HG03354 (cell line): ENCODE data around the gene EPDR1.

Experiments
- ATAC-seq: cut with Tn5 transposase; IDR thresholded peaks from one replicate; pipeline ENCODE4 v1.9.1; 2021; ENCODE audit warnings: mild to moderate bottlenecking; ENCODE audit not compliant: unreplicated experiment, poor library complexity, severe bottlenecking

EPDR1 gene

DNA sequence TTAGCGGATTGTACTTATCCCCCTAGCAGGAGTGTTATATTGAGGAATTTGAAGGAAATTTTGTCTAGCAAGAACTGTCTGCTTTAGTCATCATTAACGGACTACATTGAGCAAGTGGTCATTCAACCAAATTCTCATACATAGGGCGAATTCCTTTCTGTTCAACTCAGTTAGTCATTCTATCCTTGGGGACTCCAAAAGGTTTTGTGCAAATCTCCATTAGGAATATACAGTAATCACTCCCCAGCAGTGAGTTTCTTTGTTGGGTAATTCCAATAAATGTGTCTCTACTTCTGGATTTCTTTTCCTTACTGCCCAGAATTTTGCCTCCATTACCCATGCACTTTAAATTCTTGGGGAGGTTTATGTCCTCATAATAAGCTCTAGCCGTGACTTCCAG, 51.1 kb downstream of the EPDR1 start:
- ATAC-seq, result no peak

DNA sequence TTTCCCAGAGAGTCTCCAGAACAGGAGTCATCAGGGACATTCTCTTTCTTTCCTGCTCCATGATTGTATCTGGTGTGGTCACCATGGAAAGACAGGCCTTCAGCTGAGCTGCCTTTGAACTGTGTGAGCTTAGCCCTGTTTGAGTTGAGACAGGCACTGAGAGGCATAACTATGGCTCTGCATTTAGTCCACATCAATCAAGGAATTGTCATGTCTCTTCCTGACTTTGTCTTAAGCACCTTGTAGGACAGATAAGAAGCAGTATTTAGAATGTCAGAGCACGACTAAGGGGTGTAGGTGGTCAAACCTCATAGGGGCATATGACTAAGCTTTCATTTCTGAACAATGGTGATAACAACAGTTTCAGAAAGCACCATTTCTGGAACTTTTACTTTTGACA, 53.5 kb downstream of the EPDR1 start:
- no peak for ATAC-seq

DNA sequence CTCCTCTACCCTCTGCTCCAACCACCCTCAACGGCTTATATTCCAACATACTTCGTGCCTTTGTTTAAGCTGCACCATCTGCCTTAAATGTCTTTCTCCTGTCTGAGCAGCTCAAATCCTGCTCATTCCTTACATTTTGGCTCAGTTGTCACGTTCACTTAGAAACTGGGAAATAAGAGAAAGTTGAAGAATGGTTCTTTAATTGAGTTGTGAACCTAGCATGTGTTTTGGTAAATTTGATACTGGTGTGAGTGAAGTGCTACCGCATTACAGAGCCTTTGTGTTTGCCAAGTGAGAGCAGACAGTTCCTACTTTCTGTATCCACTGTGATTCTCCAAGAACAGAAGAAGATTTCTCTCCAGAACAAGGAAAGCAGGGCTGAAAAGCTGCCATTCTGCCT, 54.3 kb downstream of the EPDR1 start:
- no peak for ATAC-seq

DNA sequence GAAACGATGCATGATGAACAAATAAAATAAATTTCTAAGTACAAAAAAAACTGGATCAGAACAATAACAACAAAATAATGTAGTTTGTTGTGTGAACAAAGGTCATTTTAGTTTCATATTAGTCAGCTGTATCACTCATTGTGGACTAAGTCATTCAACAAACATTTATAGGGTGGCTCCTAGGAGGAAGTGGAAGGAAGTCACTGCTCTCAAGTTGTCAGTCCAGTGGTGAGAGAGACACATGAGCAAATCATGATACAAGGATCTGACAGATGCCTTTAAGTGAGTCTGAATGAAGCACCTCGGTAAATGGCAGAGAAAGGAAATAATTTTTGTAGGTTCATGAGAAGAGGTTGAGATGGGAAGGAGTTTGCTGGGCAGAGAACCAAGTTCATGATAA, 56.8 kb downstream of the EPDR1 start:
- ATAC-seq, result no peak

DNA sequence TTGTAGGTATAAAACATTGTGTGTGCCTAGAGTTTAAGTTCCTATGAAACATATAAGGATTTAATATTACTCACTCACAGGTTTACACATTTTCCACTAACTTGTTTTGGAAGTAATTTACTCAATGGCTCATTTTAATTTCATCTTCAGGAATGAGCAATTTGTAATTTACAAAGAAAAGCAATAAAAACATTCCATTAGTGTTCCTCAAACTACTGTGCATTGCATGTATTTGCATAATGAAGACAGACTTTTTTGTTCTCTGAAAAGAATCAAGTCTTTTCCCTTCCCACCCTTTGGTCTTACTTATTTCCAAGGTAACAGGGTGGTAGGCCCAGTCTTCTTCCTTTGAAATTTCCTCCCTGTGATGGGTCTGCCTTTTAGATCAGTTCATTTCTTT, 61.2 kb downstream of the EPDR1 start:
- ATAC-seq, result no peak

DNA sequence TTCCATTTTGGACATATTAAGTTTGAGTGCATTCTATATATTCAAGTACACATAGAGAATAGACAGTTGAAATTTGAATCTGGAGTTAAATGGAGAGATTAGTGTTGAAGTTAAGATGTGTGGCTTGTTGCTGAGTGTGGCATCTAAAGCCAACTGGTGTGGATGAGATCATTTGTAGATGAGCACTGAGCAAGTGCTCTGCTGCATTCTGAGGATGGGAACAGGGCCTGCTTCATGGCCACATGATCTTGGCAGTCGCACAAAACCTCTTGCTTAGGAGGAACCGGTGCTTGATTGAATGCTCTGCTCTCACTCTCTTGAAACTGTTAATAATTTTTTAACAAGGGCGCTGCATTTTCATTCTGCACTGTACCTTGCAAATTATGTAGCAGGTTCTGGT, 62.0 kb downstream of the EPDR1 start:
- no peak for ATAC-seq

DNA sequence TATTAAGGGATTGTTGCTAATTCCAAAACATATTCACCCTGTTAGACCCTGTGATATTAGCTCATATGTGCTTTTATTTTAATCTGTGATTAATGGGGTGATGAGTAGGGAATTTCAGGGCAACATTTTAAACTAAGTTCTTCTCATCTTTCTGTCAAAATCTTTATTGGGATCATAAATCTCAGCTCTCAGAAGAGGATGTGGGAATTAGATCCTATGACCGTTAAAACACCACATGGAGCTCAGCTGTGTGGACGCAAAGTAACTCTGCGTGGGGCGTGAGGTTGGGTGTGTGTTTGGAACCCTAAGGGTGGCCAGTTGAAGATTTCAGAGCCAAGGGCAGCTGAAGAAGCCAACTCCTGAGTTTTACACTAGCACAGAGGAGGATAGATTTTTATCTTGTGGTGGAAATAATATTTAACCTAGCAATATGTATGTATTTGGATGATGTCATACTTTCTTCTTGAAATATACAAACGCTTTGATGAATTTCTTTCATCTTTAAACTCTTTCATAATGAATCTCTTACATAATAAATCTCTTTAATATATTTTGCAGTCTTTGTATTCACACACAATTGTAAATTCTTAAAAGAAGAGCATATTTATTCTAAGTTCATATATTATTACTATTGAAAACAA, 64.4 kb downstream of the EPDR1 start:
- no peak for ATAC-seq

DNA sequence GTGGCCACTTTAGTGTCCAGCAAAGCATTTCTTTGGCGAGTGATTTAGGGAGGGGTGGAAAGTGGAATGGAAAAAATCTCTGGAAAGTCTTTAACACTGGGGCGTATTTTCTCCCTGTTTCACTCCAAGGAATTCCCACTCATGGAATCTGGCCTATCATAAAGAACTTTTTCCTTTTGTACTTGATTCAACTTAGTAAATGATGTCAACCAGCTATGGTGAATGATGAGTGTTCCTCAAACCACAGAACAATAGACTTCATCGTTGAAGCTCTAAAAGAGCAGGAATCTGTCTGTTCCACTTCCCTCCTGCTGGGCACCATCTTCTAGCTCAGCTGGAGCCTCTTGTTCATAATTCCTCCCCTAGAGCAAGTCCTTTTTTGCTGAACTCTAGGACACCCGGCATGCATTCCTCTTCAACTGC, 66.5 kb downstream of the EPDR1 start:
- no peak for ATAC-seq

- no peak for ATAC-seq
Observed at GRCh38 chr7:37987732-37988131, 67.3 kb downstream of the EPDR1 start.

DNA sequence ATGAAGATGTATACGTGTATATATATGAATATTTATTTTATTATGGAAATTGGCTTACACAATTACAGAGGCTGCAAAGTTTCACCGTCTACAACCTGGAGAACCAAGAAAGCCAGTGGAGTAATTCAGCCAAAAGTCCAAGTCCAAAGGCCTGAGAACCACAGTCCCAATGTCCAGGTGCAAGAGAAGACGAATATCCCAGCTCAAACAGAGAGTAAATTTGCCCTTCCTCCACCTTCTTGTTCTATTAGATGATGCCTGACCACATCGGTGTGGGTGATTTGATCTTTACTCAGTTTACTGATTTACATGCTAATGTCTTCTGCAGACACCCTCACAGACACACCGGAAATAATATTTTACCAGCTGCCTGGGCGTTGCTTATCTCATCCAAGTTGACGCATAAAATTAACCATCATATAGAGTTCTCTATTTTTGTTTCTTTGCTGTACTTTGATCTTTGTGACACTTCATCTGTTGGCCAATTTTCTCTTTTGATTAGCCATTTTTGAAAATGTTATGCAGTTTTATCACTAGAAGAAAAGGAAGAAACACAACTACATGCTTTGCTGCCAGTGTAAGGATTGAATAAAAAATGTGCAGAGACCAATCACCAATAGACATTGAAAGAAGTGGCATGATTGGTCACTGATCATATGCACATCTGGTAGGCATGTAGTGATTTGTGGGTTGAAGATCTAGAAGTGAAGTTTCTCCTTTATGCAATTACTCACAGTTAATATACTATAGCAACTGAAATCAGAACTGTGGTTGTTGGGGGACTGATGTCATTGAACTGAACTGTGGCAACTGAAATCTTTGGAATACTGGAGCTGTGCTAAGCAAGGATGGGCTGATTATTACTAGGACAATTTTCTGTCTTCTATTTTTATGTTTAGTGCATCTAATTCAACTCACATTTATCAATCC, 68.5 kb downstream of the EPDR1 start:
- no peak for ATAC-seq

GRCh38 chr7:37990337-37990736, 69.9 kb downstream of the EPDR1 start:
- ATAC-seq, result no peak

- ATAC-seq, result no peak
Observed at GRCh38 chr7:37993060-37993501, 72.6 kb downstream of the EPDR1 start.

DNA sequence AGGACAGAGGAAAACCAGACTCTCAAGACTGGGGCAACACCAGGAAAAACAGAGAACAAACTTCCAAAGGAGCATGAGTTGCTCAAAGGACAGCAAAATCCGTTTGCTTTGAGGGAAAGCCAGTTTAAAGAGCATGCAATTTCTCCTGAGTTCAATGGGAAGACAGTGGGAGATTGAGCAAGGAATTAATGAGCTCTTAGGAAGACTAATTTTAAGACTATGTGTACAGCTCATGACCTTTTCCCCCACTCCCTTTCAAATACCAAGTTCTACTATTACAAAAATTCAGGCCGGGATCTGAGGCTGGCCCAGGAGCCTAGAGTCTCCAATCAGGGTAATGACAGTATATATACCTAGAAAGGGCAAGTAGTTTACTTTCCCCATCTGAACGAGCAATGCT, 79.2 kb downstream of the EPDR1 start:
- no peak for ATAC-seq

GRCh38 chr7:38000272-38000671, 79.8 kb downstream of the EPDR1 start:
- ATAC-seq, result no peak
